Activated T-cell treated with anti-CD3 and anti-CD28 coated beads, Interleukin-2, amount 50 U/mL, for 4 hours (primary cell): ENCODE results near the gene FRRS1L. TPM values are rescaled to one million over a fixed set of nuclear protein-coding genes. Genes with fewer than 3 reads are reported as not detected.

ENCODE experiments used
- ATAC-seq, 2 donors: fragments of 200-7000 bp; cut with Tn5 transposase; one replicate each; pipeline ENCODE4 v1.10.0; 2021
- DNase-seq: peaks from one replicate; pipeline ENCODE4 v3.0.0-alpha.2; 2020
- H3K27me3 Mint-ChIP-seq: one replicate; pipeline ENCODE4 v1.8.0; 2021; ENCODE audit warnings: low read depth, mixed read lengths
- H3K36me3 Mint-ChIP-seq: one replicate; pipeline ENCODE4 v1.8.0; 2022; ENCODE audit warnings: mixed read lengths; ENCODE audit not compliant: insufficient read depth
- H3K4me1 Mint-ChIP-seq: one replicate; pipeline ENCODE4 v1.8.0; 2021; ENCODE audit warnings: low read depth, mixed read lengths
- H3K4me3 Mint-ChIP-seq: one replicate; pipeline ENCODE4 v1.8.0; 2021; ENCODE audit warnings: mild to moderate bottlenecking, moderate library complexity, mixed read lengths
- H3K9me3 Mint-ChIP-seq: one replicate; pipeline ENCODE4 v1.8.0; 2021; ENCODE audit warnings: mixed read lengths
- total RNA-seq, 3 donors: library from RNA; stranded (reverse); gene quantifications; one replicate each; pipeline ENCODE4 v1.2.1, GENCODE V29; 2021

Gene FRRS1L
- under 1 TPM in 1 of 3 donors, not detected in 2; 0.10 TPM for total RNA-seq

DNA sequence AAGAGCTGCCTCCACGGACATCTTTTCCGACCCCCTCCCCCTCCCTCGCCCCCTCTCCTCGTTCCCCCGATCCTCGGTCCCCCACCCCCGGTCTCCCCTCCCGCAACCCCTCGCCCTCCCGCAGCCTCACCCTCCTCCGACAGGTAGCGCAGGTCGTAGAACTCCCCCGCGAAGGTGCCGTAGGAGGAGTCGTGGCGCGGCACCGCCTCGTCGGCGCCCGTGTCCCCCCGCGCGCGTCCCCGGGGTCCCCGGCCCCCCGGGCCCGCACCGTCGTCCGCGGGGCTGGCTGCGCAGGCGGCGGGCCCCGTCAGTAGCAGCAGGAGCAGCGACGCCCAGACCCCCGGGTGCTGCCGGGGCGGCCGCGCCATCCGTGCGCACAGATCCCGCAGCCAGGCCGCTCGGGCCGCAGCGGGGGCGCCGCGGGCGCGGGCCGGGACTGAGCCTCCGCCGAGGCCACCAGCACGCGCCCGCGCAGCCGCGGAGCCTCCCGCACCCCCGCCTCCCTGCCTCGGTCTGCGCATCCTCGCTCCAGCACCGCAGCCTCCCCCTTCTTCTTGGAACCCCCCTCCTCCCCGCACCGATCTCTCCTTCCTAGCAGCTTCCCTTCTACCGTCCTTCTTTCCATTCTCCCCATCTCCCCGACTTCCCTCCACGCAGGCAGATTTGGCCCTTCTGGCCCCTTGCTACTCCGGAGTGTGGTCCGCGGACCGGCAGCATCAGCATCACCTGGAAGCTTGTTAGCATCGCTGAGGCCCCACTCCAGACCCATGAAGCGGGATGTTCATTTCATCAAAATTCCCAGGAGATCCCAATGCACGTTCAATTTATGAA is at the start of gene FRRS1L:
Gene FRRS1L (minus strand): TSS at position 479 of the 831 bp plus-strand sequence. CDS start 111 bp downstream, at position 368.
- no peaks in the 10 kb centered on the region for H3K9me3 Mint-ChIP-seq
- DNase-seq = no peak
- peaks cover 62% of the 10 kb centered on the region for H3K27me3 Mint-ChIP-seq
- no peak within 1 kb of the TSS for H3K4me3 Mint-ChIP-seq
- peaks cover 2% of the 10 kb centered on the region for H3K4me1 Mint-ChIP-seq
- no peaks in the 10 kb centered on the region for H3K36me3 Mint-ChIP-seq
- ATAC-seq = peak; percentile 48 to 58

GRCh38 chr9:109214414-109214813 is 47.4 kb upstream of the FRRS1L start:
- Mint-ChIP-seq H3K27me3 (peaks cover 28% of the 10 kb centered on the region), H3K4me1 (no peaks in the 10 kb centered on the region), H3K4me3 (no peak overlapping the region), H3K9me3 (no peaks in the 10 kb centered on the region), H3K36me3 (no peaks in the 10 kb centered on the region)
- DNase-seq = no peak
- ATAC-seq = no peak

DNA sequence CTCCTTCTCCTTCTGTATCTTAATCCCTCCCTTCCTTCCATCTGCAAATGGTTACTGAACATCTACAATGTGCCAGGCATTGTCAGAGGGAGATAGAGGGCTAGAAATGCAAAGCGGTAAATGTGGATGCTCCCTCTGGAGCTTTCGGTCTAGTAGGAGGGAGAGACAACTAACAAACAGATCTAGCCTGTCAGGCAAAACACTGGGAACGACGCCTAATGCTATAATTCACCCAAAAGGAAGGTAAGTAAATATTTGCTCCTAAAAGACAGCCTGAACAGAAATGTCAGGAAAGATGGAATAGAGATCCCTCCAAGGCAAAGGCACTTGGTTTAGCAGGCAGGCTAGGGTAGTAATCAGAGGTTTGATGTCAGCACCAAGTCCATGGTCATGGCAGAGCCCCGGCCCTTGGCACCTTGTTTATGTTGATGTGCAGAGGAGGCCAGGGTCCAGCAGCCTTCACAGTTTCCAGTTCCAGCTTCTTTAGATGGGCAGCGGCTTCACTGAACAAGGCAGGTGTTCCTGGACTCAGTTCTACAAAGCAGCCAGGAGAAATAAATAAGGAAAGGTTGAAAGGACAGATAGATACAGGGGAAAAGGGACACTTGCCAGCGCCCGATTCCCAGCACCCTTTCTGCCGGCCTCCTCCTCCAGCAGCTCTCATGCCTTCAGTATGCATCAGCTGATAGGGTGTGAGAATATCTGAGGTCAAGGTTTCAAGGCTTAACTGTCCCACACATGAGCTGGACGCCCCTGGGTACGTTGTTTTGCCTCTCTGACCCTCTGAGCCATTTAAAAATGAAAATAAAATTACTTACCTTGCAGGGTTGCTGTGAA is 46.5 kb upstream of the FRRS1L start:
- H3K36me3 Mint-ChIP-seq = no peaks in the 10 kb centered on the region
- H3K4me1 Mint-ChIP-seq = no peaks in the 10 kb centered on the region
- ATAC-seq = no peak
- DNase-seq = no peak
- no peaks in the 10 kb centered on the region for H3K9me3 Mint-ChIP-seq
- H3K27me3 Mint-ChIP-seq = peaks cover 24% of the 10 kb centered on the region
- H3K4me3 Mint-ChIP-seq = no peak overlapping the region

DNA sequence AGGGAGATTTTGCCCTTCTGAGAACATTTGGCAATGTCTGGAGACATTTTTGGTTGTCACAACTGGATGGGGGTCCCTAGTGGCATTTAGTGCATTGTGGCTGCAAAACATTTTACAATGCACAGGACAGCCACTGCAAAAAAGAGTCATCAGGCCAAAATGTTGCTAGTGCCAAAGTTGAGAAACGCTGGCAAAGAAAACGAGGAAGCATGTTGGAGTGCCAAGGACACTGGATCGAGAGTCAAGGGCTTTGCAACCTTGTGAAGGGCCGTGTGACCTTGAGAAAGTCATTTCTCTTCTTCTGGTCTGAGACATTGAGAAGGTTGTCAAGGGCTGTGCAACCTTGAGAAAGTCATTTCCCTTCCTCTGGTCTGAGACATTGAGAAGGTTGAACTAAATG is 45.7 kb upstream of the FRRS1L start:
- no peak for DNase-seq
- no peak overlapping the region for H3K4me3 Mint-ChIP-seq
- peaks cover 24% of the 10 kb centered on the region for H3K27me3 Mint-ChIP-seq
- no peaks in the 10 kb centered on the region for H3K36me3 Mint-ChIP-seq
- no peaks in the 10 kb centered on the region for H3K4me1 Mint-ChIP-seq
- no peaks in the 10 kb centered on the region for H3K9me3 Mint-ChIP-seq
- no peak for ATAC-seq

DNA sequence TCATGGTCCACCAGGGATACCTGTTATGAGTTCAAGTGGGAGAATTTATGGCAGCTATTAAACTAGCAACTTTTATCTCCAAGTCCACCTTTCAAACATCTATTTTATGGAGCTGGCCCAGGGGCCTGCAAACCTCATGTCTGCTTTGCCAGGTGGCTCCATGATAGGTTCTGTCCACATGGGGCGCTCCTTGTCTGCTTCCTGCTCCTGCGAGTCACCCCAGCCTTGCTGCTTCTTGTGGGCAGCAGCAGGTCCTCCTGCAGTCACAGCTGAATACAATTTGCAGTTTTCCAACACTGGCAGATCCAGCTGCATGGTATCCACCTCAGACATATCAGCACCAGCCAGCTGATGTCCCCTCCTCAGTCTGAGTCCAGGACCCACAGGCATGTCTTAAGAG is 39.6 kb upstream of the FRRS1L start:
- Mint-ChIP-seq H3K4me1 (no peaks in the 10 kb centered on the region), H3K9me3 (no peaks in the 10 kb centered on the region), H3K36me3 (no peaks in the 10 kb centered on the region), H3K27me3 (peaks cover 14% of the 10 kb centered on the region), H3K4me3 (no peak overlapping the region)
- ATAC-seq (no peak), DNase-seq (no peak)

- ATAC-seq (no peak), DNase-seq (no peak)
- Mint-ChIP-seq H3K4me1 (no peaks in the 10 kb centered on the region), H3K36me3 (no peaks in the 10 kb centered on the region), H3K9me3 (no peaks in the 10 kb centered on the region), H3K4me3 (no peak overlapping the region), H3K27me3 (peaks cover 11% of the 10 kb centered on the region)
These were observed 38.5 kb upstream of the FRRS1L start for GRCh38 chr9:109205526-109205925.

DNA sequence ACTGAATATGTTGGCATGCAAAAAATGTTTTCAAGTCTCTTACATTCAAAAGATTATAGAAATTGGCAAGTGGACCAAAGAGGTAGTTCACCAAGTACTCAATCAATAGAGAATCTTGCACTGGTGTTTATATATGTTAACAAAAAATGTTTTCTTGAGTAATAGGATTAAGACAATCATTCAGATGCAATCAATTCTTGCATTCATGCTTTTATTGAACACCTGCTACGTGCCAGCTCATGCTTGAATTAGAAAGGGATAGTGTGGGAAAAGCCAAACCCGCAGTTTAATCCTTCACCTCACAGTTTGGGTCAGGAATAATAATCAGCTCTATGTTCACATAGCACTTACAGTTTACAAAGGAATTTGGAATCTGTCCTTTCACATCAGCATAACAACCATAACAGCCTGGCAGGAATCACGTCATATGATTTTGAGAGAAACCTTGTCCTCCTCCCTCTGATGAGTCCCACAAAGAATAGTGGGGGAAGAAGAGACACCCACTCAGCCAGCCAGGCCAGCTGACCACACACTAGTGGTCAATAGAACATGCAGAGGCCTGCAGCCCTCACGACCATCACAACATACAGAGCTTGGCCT is 36.8 kb upstream of the FRRS1L start:
- H3K4me1 Mint-ChIP-seq = no peaks in the 10 kb centered on the region

GRCh38 chr9:109199676-109200075 is 32.6 kb upstream of the FRRS1L start:
- no peaks in the 10 kb centered on the region for H3K4me1 Mint-ChIP-seq
- peaks cover 3% of the 10 kb centered on the region for H3K27me3 Mint-ChIP-seq
- H3K36me3 Mint-ChIP-seq = no peaks in the 10 kb centered on the region
- no peak for DNase-seq
- ATAC-seq = no peak
- H3K4me3 Mint-ChIP-seq = no peak overlapping the region
- H3K9me3 Mint-ChIP-seq = no peaks in the 10 kb centered on the region

More for the DNA sequence above, 36.8 kb upstream of the FRRS1L start:
- Mint-ChIP-seq H3K4me3 (no peak overlapping the region), H3K9me3 (no peaks in the 10 kb centered on the region), H3K27me3 (peaks cover 9% of the 10 kb centered on the region), H3K36me3 (no peaks in the 10 kb centered on the region)
- ATAC-seq = no peak
- DNase-seq = no peak

DNA sequence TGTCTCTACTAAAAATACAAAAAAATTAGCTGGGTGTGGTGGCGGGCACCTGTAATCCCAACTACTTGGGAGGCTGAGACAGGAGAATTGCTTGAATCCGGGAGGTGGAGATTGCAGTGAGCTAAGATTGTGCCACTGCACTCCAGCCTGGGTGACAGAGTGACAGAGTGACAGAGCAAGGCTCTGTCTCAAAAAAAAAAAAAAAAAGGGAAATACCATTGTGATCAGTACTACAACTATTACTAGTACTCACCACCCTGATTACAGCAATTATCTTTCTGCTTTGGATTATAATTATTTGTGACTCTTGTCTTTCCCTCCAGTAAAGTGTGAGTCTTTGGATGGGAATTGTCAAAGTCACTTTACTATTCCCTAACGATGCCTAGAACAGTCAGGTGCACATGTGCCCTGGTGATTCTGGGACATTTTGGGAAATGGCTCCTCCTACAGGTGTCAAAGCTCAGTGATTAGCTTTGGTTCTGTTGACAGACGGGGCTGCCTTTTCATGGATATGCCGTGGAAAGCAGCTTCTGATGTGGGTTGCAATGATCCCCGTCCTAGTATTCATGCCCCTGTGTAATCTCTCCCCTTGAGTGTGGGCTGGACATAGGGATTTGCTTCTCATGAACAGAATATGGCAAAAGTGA is 31.8 kb upstream of the FRRS1L start:
- DNase-seq = no peak

GRCh38 chr9:109193974-109194556 is 27.0 kb upstream of the FRRS1L start:
- Mint-ChIP-seq H3K27me3 (peaks cover 5% of the 10 kb centered on the region), H3K4me3 (no peak overlapping the region), H3K4me1 (no peaks in the 10 kb centered on the region), H3K9me3 (no peaks in the 10 kb centered on the region), H3K36me3 (no peaks in the 10 kb centered on the region)
- DNase-seq (no peak), ATAC-seq (no peak)

More for the DNA sequence above, 31.8 kb upstream of the FRRS1L start:
- H3K36me3 Mint-ChIP-seq = no peaks in the 10 kb centered on the region
- ATAC-seq = peak in 1 of 2 donors; percentile 30
- H3K4me3 Mint-ChIP-seq = no peak overlapping the region
- peaks cover 3% of the 10 kb centered on the region for H3K27me3 Mint-ChIP-seq
- H3K9me3 Mint-ChIP-seq = no peaks in the 10 kb centered on the region
- H3K4me1 Mint-ChIP-seq = no peaks in the 10 kb centered on the region

DNA sequence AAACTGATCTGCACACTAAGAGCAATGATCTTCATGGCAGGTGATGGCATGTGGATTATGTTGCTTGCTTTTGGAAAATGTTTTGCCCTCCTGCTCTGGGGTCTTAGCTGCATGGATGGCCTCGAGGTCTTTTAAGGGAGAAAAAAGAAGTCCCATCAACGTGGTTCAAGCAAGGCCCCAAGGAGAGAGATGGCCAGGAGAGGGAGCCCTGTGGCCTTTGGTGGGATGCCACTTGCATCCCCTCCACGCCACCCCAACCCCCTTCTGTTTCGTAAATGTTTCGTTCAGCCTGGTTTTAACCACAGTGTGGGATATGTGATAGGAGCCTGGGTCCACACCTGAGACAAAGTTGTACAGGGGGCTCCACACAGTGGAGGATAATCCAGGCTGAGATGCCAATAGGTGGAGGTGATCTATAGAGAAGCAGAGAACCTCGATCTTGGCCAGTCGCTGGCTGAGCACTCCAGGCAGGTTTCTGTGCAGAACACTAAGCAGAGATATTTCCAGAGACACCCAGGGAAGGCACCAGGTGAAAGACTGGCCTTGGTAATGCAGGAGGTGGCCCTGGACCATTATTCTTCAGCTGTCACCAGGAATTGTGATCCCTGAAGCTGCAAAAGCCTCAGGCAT is 25.8 kb upstream of the FRRS1L start:
- peaks cover 5% of the 10 kb centered on the region for H3K27me3 Mint-ChIP-seq
- DNase-seq (no peak), ATAC-seq (no peak)
- H3K4me3 Mint-ChIP-seq = no peak overlapping the region
- H3K36me3 Mint-ChIP-seq = no peaks in the 10 kb centered on the region
- no peaks in the 10 kb centered on the region for H3K9me3 Mint-ChIP-seq
- H3K4me1 Mint-ChIP-seq = no peaks in the 10 kb centered on the region

- ATAC-seq (no peak), DNase-seq (no peak)
- H3K4me1 Mint-ChIP-seq = no peaks in the 10 kb centered on the region
- H3K27me3 Mint-ChIP-seq = peaks cover 2% of the 10 kb centered on the region
- H3K9me3 Mint-ChIP-seq = no peaks in the 10 kb centered on the region
- no peaks in the 10 kb centered on the region for H3K36me3 Mint-ChIP-seq
- H3K4me3 Mint-ChIP-seq = no peak overlapping the region
These were observed 24.7 kb upstream of the FRRS1L start for GRCh38 chr9:109191746-109192145.

GRCh38 chr9:109190151-109190550 is 23.1 kb upstream of the FRRS1L start:
- H3K36me3 Mint-ChIP-seq = no peaks in the 10 kb centered on the region
- no peak for DNase-seq
- H3K4me3 Mint-ChIP-seq = no peak overlapping the region
- H3K9me3 Mint-ChIP-seq = no peaks in the 10 kb centered on the region
- ATAC-seq = no peak
- H3K4me1 Mint-ChIP-seq = no peaks in the 10 kb centered on the region
- peaks cover 2% of the 10 kb centered on the region for H3K27me3 Mint-ChIP-seq
